ENCODE results near the gene CBY2.
"Not testable (repeated sequence)": the region's sequence is repeated elsewhere in the genome, so short reads cannot be mapped to it uniquely, and the experiment has no call there.

Gene CBY2

GRCh38 chr13:45744979-45745378, 42.9 kb downstream of the CBY2 start:
- no peak for DNase-seq (ENCODE audit: low spot score)

- no peak for DNase-seq (ENCODE audit: low spot score)
Observed at GRCh38 chr13:45747071-45747470, 45.0 kb downstream of the CBY2 start.

GRCh38 chr13:45748941-45749759, 47.0 kb downstream of the CBY2 start:
- DNase-seq (ENCODE audit: low spot score): no peak

GRCh38 chr13:45750566-45750965, 48.4 kb downstream of the CBY2 start:
- no peak for DNase-seq (ENCODE audit: low spot score)

- no peak for DNase-seq (ENCODE audit: low spot score)
Observed at GRCh38 chr13:45751885-45752284, 49.8 kb downstream of the CBY2 start.

- DNase-seq (ENCODE audit: low spot score): no peak
Observed at GRCh38 chr13:45752510-45752909, 50.4 kb downstream of the CBY2 start.

GRCh38 chr13:45756498-45756897, 54.4 kb downstream of the CBY2 start:
- DNase-seq (ENCODE audit: low spot score): not testable (repeated sequence)

GRCh38 chr13:45757589-45757988, 55.5 kb downstream of the CBY2 start:
- not testable (repeated sequence) for DNase-seq (ENCODE audit: low spot score)

- DNase-seq (ENCODE audit: low spot score): no peak
Observed at GRCh38 chr13:45763419-45763818, 61.3 kb downstream of the CBY2 start.
